22Rv1 (cell line): ENCODE results near the gene CCT8L2.
"Not testable (repeated sequence)": the region's sequence is repeated elsewhere in the genome, so short reads cannot be mapped to it uniquely, and the experiment has no call there.

ENCODE experiments used
- ZFX ChIP-seq: fragments of 450-650 bp; IDR thresholded peaks from 2 replicates; pipeline ENCODE4 v1.6.1; 2017; ENCODE audit warnings: antibody characterized with exemption, borderline replicate concordance
- TF ChIP-seq, protein P1 (sequence below): fragments of 450-650 bp; IDR thresholded peaks from 2 replicates; pipeline ENCODE4 v1.5.1; 2017; ENCODE audit warnings: mild to moderate bottlenecking

DNA sequence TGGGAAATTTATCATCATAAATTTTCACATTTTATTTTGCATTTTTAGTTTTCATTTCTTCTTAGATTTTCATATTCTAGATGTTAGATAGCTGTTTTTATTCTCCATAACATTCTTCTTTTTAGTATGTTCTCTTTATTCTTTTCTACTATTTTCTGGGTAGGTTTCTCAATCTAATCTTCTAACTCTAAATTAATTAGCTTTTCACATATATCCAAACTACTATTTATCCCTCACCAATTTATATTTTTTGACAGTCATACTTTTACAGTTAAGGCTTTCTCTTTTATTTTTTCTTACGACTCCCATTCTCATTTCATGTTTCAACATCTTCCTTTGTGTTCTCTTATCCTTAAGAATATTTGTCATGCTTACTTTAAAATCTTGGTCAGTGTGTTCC is 35.9 kb upstream of the CCT8L2 start:
- TF ChIP-seq, protein P1, sequence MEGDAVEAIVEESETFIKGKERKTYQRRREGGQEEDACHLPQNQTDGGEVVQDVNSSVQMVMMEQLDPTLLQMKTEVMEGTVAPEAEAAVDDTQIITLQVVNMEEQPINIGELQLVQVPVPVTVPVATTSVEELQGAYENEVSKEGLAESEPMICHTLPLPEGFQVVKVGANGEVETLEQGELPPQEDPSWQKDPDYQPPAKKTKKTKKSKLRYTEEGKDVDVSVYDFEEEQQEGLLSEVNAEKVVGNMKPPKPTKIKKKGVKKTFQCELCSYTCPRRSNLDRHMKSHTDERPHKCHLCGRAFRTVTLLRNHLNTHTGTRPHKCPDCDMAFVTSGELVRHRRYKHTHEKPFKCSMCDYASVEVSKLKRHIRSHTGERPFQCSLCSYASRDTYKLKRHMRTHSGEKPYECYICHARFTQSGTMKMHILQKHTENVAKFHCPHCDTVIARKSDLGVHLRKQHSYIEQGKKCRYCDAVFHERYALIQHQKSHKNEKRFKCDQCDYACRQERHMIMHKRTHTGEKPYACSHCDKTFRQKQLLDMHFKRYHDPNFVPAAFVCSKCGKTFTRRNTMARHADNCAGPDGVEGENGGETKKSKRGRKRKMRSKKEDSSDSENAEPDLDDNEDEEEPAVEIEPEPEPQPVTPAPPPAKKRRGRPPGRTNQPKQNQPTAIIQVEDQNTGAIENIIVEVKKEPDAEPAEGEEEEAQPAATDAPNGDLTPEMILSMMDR: not testable (repeated sequence)
- not testable (repeated sequence) for TF ChIP-seq ZFX
